Measurements from ENCODE around the gene MAP1LC3A. TPM values are rescaled to one million over a fixed set of nuclear protein-coding genes. Genes with fewer than 3 reads are reported as not detected.

MAP1LC3A gene
- total and polyA plus RNA-seq, 4 donors, result 4.9 to 38.8 (median 12.7) TPM

DNA sequence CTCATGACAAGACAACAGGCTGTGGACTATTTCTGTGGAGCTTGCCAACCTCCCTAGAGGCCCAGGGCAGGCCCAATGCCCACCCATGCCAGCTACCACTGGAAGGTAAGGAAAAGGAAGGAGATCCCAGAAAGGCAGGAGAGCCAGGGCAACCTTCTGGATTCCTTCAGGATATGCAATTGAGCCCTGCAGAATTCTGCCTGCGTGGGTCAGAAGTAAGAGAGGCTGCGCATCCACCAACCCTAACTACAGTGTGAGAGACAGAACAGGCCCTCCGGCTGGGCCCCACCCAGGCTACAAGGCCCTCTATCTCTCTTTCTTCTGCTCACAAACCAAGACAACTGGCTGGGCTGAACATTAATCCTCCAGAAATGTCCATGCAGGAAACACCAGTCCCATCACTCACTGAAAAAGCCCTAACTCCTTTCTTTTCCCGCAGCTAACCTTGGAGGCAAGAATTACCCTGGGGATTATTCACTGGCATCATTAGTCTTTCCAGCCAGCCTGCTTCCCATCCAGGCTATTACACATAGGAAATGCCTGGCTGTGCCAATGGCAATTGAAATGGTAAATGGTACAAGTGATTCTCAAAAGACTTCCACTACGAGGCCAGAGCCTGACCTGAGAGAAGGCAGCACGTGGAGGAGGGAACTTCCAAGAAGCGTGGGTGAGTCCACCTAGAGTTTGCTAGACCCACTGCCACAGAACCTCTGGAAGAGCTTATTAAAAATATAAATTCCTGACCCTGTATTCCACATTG, 15.2 kb downstream of the MAP1LC3A start:
- Histone ChIP-seq H3K9me3 (ENCODE audit: control insufficient read depth in 4 of 4, low read length in 3 of 4) (no peaks in the 10 kb centered on the region), H3K9ac (ENCODE audit: low read depth in 1 of 2, low read length in 2 of 2) (no peak overlapping the region), H3K27ac (ENCODE audit: low read depth in 1 of 2, low read length in 2 of 2) (no peak overlapping the region), H3K4me1 (ENCODE audit: control insufficient read depth in 4 of 4, insufficient read depth in 4 of 4, low read length in 3 of 4) (no peaks in the 10 kb centered on the region), H3K27me3 (ENCODE audit: control insufficient read depth in 4 of 4, insufficient read depth in 4 of 4, low read length in 3 of 4) (no peaks in the 10 kb centered on the region), H3K4me3 (ENCODE audit: low read depth in 1 of 3, low read length in 3 of 3) (no peak overlapping the region), H3K36me3 (ENCODE audit: control insufficient read depth in 4 of 4, insufficient read depth in 3 of 4, low read depth in 1 of 4, low read length in 3 of 4) (peaks cover 0 to 13% (median 0%) of the 10 kb centered on the region in 4 donors)
- DNase-seq (ENCODE audit: low spot score), result no peak
- TF ChIP-seq RAD21 (IDR thresholded peaks at IDR 0.05) (no peak), HNF4G (IDR thresholded peaks at IDR 0.05) (no peak)
- 96% methylated on average over 7 of the region's 7 CpGs for WGBS

DNA sequence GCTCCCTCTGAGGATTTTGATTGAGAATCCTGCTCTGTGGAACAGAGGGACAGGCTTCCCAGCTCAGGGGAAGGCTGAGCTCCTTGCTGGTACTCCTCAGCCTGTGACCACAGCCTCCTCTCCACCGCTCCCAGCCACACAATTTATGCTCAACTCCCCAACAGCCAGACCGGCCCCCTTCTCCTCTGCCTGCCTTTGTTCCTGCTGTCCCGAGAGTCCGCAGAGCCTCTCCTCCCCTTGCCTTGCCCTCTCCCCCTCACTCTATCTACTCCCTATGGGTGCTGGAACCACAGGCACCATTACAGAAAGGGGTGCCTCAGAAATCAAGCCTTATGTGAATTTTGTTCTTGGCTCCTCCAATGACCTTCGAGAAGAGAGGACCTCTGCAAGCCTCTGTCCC, 15.9 kb downstream of the MAP1LC3A start:
- no peak overlapping the region for H3K27ac ChIP-seq (ENCODE audit: low read depth in 1 of 2, low read length in 2 of 2)
- H3K9ac ChIP-seq (ENCODE audit: low read depth in 1 of 2, low read length in 2 of 2), result no peak overlapping the region
- H3K4me3 ChIP-seq (ENCODE audit: low read depth in 1 of 3, low read length in 3 of 3), result no peak overlapping the region
- H3K36me3 ChIP-seq (ENCODE audit: control insufficient read depth in 4 of 4, insufficient read depth in 3 of 4, low read depth in 1 of 4, low read length in 3 of 4), result peaks cover 0 to 13% (median 0%) of the 10 kb centered on the region in 4 donors
- H3K27me3 ChIP-seq (ENCODE audit: control insufficient read depth in 4 of 4, insufficient read depth in 4 of 4, low read length in 3 of 4), result no peaks in the 10 kb centered on the region
- H3K4me1 ChIP-seq (ENCODE audit: control insufficient read depth in 4 of 4, insufficient read depth in 4 of 4, low read length in 3 of 4), result no peaks in the 10 kb centered on the region
- over 99% methylated on average over 5 of the region's 5 CpGs for whole genome bisulfite sequencing
- H3K9me3 ChIP-seq (ENCODE audit: control insufficient read depth in 4 of 4, low read length in 3 of 4), result no peaks in the 10 kb centered on the region
- TF ChIP-seq SP1 (IDR thresholded peaks at IDR 0.05) (no peak), YY1 (IDR thresholded peaks at IDR 0.05) (no peak), RAD21 (IDR thresholded peaks at IDR 0.05) (no peak)
- TF ChIP-seq, protein P1, sequence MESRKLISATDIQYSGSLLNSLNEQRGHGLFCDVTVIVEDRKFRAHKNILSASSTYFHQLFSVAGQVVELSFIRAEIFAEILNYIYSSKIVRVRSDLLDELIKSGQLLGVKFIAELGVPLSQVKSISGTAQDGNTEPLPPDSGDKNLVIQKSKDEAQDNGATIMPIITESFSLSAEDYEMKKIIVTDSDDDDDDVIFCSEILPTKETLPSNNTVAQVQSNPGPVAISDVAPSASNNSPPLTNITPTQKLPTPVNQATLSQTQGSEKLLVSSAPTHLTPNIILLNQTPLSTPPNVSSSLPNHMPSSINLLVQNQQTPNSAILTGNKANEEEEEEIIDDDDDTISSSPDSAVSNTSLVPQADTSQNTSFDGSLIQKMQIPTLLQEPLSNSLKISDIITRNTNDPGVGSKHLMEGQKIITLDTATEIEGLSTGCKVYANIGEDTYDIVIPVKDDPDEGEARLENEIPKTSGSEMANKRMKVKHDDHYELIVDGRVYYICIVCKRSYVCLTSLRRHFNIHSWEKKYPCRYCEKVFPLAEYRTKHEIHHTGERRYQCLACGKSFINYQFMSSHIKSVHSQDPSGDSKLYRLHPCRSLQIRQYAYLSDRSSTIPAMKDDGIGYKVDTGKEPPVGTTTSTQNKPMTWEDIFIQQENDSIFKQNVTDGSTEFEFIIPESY (IDR thresholded peaks at IDR 0.05), result no peak
- TF ChIP-seq, protein P2, sequence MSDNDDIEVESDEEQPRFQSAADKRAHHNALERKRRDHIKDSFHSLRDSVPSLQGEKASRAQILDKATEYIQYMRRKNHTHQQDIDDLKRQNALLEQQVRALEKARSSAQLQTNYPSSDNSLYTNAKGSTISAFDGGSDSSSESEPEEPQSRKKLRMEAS (IDR thresholded peaks at IDR 0.05), result no peak
- DNase-seq (ENCODE audit: low spot score), result no peak

DNA sequence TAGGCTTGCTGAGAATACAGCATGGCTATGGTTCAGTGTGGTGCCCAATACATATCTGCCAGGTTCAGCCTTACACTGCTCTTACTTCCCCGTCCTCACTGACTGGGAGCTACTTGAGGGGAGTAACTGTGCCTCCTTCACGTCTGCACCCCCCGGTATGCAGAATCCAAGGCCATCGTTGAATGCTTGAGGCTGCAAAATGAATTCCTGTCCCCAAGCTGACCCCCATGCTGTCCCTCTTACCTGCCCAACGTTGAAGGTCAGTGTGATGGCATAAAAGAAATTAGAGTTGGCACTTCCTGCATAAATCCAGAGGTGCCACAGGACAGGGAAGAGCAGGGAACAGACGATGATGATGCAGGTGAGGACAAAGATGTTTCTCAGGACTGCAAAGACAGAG, 16.3 kb downstream of the MAP1LC3A start:
- Histone ChIP-seq H3K4me1 (ENCODE audit: control insufficient read depth in 4 of 4, insufficient read depth in 4 of 4, low read length in 3 of 4) (no peaks in the 10 kb centered on the region), H3K36me3 (ENCODE audit: control insufficient read depth in 4 of 4, insufficient read depth in 3 of 4, low read depth in 1 of 4, low read length in 3 of 4) (peaks cover 0 to 13% (median 0%) of the 10 kb centered on the region in 4 donors), H3K27me3 (ENCODE audit: control insufficient read depth in 4 of 4, insufficient read depth in 4 of 4, low read length in 3 of 4) (no peaks in the 10 kb centered on the region), H3K9ac (ENCODE audit: low read depth in 1 of 2, low read length in 2 of 2) (no peak overlapping the region), H3K4me3 (ENCODE audit: low read depth in 1 of 3, low read length in 3 of 3) (no peak overlapping the region), H3K27ac (ENCODE audit: low read depth in 1 of 2, low read length in 2 of 2) (no peak overlapping the region), H3K9me3 (ENCODE audit: control insufficient read depth in 4 of 4, low read length in 3 of 4) (no peaks in the 10 kb centered on the region)
- DNase-seq (ENCODE audit: low spot score), result no peak
- TF ChIP-seq RXRA (IDR thresholded peaks at IDR 0.05), result no peak
- no peak for TF ChIP-seq NR2F2 (IDR thresholded peaks at IDR 0.05)
- 95% methylated on average over 6 of the region's 6 CpGs for WGBS

DNA sequence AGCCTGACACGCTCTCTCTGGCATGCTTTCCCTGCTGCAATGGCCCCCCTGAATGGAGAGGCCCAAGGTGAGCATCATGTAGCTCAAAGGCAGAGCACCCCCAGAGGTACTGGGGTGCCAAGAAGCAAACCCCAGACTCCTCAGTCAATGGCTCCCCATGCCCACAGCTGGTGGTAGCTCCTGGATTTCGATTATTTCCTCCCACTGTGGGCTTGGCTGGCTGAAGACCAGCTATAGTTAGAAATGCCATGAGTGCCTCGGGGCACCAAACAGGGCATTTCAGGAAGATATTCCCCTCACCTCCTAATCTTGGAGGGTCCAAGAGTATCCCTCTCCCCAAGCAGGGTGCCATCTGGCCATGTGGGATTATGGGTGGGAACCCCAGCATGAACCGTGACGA, 16.8 kb downstream of the MAP1LC3A start:
- Histone ChIP-seq H3K27me3 (ENCODE audit: control insufficient read depth in 4 of 4, insufficient read depth in 4 of 4, low read length in 3 of 4) (no peaks in the 10 kb centered on the region), H3K9ac (ENCODE audit: low read depth in 1 of 2, low read length in 2 of 2) (no peak overlapping the region), H3K27ac (ENCODE audit: low read depth in 1 of 2, low read length in 2 of 2) (no peak overlapping the region), H3K4me3 (ENCODE audit: low read depth in 1 of 3, low read length in 3 of 3) (no peak overlapping the region), H3K36me3 (ENCODE audit: control insufficient read depth in 4 of 4, insufficient read depth in 3 of 4, low read depth in 1 of 4, low read length in 3 of 4) (peaks cover 0 to 13% (median 0%) of the 10 kb centered on the region in 4 donors), H3K9me3 (ENCODE audit: control insufficient read depth in 4 of 4, low read length in 3 of 4) (no peaks in the 10 kb centered on the region), H3K4me1 (ENCODE audit: control insufficient read depth in 4 of 4, insufficient read depth in 4 of 4, low read length in 3 of 4) (no peaks in the 10 kb centered on the region)
- WGBS, result 97% methylated on average over 5 of the region's 5 CpGs
- DNase-seq (ENCODE audit: low spot score), result no peak
- TF ChIP-seq TAF1 (conservative IDR thresholded peaks at IDR 0.05) (no peak), HNF4A (conservative IDR thresholded peaks at IDR 0.05) (no peak), HNF4G (IDR thresholded peaks at IDR 0.05) (no peak), EGR1 (IDR thresholded peaks at IDR 0.05; ENCODE audit: low read depth in 2 of 2) (no peak), GABPA (IDR thresholded peaks at IDR 0.05 in 1 of 2, conservative IDR thresholded peaks at IDR 0.05 in 1 of 2) (no peak), FOXA1 (IDR thresholded peaks at IDR 0.05) (no peak), RXRA (IDR thresholded peaks at IDR 0.05) (no peak), YY1 (IDR thresholded peaks at IDR 0.05) (no peak), SP1 (IDR thresholded peaks at IDR 0.05) (no peak), RAD21 (IDR thresholded peaks at IDR 0.05) (no peak)
- TF ChIP-seq, protein P3, sequence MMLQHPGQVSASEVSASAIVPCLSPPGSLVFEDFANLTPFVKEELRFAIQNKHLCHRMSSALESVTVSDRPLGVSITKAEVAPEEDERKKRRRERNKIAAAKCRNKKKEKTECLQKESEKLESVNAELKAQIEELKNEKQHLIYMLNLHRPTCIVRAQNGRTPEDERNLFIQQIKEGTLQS (IDR thresholded peaks at IDR 0.05), result no peak
- TF ChIP-seq, protein P4, sequence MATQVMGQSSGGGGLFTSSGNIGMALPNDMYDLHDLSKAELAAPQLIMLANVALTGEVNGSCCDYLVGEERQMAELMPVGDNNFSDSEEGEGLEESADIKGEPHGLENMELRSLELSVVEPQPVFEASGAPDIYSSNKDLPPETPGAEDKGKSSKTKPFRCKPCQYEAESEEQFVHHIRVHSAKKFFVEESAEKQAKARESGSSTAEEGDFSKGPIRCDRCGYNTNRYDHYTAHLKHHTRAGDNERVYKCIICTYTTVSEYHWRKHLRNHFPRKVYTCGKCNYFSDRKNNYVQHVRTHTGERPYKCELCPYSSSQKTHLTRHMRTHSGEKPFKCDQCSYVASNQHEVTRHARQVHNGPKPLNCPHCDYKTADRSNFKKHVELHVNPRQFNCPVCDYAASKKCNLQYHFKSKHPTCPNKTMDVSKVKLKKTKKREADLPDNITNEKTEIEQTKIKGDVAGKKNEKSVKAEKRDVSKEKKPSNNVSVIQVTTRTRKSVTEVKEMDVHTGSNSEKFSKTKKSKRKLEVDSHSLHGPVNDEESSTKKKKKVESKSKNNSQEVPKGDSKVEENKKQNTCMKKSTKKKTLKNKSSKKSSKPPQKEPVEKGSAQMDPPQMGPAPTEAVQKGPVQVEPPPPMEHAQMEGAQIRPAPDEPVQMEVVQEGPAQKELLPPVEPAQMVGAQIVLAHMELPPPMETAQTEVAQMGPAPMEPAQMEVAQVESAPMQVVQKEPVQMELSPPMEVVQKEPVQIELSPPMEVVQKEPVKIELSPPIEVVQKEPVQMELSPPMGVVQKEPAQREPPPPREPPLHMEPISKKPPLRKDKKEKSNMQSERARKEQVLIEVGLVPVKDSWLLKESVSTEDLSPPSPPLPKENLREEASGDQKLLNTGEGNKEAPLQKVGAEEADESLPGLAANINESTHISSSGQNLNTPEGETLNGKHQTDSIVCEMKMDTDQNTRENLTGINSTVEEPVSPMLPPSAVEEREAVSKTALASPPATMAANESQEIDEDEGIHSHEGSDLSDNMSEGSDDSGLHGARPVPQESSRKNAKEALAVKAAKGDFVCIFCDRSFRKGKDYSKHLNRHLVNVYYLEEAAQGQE (IDR thresholded peaks at IDR 0.05), result no peak

Measured in liver (tissue), 9 donors.